ENCODE results near the gene ST8SIA4.

The ST8SIA4 gene

GRCh38 chr5:100898504-100899346 is 4.4 kb downstream of the ST8SIA4 start:
- no peak for DNase-seq (ENCODE audit: low spot score)
- Mint-ChIP-seq H3K4me3 (peak overlapping the region; percentile 99), H3K4me1 (ENCODE audit: low read depth) (peaks cover 45% of the 10 kb centered on the region), H3K27me3 (ENCODE audit: low read depth) (no peaks in the 10 kb centered on the region), H3K9me3 (peaks cover 8% of the 10 kb centered on the region), H3K27ac (peak overlapping the region; percentile 97), H3K36me3 (ENCODE audit: low read depth) (peaks cover 62% of the 10 kb centered on the region)

DNA sequence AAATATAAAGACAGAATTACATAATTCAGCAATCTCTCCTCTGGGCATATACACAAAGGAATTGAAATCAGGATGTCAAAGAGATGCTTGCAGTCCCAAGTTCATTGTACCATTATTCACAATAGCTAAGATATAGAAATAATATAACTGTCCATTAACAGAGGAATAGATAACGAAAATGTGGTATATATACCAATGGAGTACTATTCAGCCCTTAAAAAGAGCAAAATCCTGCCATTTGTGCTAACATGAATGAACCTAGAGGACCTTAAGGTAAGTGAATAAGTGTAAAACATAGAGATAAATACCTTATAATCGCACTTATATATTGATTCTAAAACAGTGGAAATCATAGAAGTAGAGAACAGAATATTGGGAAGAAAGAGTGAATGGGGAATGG is 7.0 kb downstream of the ST8SIA4 start:
- no peak for DNase-seq (ENCODE audit: low spot score)
- Mint-ChIP-seq H3K4me3 (peak overlapping the region; percentile 67), H3K4me1 (ENCODE audit: low read depth) (peaks cover 58% of the 10 kb centered on the region), H3K27me3 (ENCODE audit: low read depth) (no peaks in the 10 kb centered on the region), H3K36me3 (ENCODE audit: low read depth) (peaks cover 62% of the 10 kb centered on the region), H3K9me3 (peaks cover 8% of the 10 kb centered on the region), H3K27ac (peak overlapping the region; percentile 63)

DNA sequence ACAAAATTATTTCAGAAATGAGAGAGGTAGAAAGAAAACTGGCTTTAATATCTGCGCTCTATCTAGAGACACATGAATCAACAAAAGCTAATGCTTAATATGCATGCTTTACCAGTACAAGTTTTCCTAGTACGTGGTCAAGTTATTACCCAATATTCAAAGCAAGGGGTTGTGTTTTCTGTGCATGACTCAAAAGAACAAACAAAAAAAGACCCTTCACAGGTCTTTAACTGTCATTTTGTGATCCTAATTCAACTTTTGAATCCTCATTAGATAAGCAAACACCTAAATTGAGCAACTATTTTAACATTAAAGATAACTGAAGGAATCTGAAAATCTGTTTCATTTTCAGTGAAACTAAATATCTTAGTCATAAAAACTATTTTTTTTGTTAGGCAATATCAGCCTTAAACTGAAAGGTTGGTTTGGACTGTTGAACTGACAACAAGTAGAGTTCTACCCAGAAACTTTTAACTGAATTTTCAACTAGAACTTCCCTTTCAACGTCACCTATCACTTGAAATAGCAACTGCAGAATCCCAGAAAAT is 12.5 kb downstream of the ST8SIA4 start:
- H3K9me3 Mint-ChIP-seq, result peaks cover under 1% of the 10 kb centered on the region
- H3K4me3 Mint-ChIP-seq, result peak overlapping the region; percentile 87
- H3K4me1 Mint-ChIP-seq (ENCODE audit: low read depth), result peaks cover 68% of the 10 kb centered on the region
- H3K27ac Mint-ChIP-seq, result peak overlapping the region; percentile 94
- peaks cover 62% of the 10 kb centered on the region for H3K36me3 Mint-ChIP-seq (ENCODE audit: low read depth)
- no peaks in the 10 kb centered on the region for H3K27me3 Mint-ChIP-seq (ENCODE audit: low read depth)
- DNase-seq (ENCODE audit: low spot score), result no peak

DNA sequence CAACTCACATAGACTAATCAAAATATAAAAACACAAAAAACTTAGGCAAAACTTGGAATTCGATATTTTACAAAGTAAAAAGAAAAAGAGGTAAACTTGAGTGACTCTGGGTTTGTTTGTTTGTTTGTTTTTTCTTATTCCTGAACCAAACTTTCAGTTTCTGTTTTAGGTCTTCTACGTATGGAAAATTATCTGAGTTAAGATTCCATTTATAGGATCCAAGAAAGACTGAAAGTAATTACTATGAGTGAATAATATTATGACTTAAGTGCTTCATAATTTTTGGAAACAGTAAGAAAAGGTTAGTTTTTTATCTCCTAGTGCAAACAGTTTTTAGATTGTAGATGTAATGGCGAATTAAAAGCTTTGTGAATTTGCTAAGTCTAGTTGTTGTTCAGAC is 13.2 kb downstream of the ST8SIA4 start:
- no peaks in the 10 kb centered on the region for H3K27me3 Mint-ChIP-seq (ENCODE audit: low read depth)
- peak overlapping the region; percentile 87 for H3K4me3 Mint-ChIP-seq
- H3K27ac Mint-ChIP-seq, result peak overlapping the region; percentile 94
- H3K36me3 Mint-ChIP-seq (ENCODE audit: low read depth), result peaks cover 59% of the 10 kb centered on the region
- peaks cover 64% of the 10 kb centered on the region for H3K4me1 Mint-ChIP-seq (ENCODE audit: low read depth)
- H3K9me3 Mint-ChIP-seq, result no peaks in the 10 kb centered on the region
- DNase-seq (ENCODE audit: low spot score), result no peak

DNA sequence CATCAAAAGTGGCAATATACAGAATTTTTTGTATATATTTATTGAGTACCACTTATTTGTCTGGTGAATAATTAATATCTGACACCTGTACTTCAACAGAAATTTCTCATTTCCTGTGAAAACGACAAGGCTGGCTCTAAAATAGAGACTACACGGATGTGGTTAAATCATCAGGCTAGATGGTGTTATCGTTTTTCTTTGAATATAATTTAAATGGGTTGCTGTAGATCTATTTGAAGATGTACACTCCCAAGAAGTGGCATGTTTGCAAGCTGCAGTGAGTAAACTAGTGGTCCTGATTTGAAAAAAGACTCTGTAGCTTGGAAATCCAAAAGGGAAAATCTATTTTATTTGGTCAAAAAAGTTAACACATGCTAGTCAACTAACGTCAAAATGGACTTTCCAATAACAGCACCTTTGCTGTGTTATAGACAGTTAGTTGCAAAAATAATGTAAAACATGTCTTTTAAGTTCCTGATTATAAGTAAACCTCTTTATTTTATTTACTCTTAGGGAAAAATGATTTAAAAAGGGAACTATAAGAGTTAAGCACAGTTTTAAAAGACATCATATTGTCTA is 13.8 kb downstream of the ST8SIA4 start:
- no peak for DNase-seq (ENCODE audit: low spot score)
- H3K9me3 Mint-ChIP-seq, result no peaks in the 10 kb centered on the region
- H3K4me3 Mint-ChIP-seq, result peak overlapping the region; percentile 87
- peaks cover 62% of the 10 kb centered on the region for H3K4me1 Mint-ChIP-seq (ENCODE audit: low read depth)
- H3K27me3 Mint-ChIP-seq (ENCODE audit: low read depth), result no peaks in the 10 kb centered on the region
- H3K36me3 Mint-ChIP-seq (ENCODE audit: low read depth), result peaks cover 58% of the 10 kb centered on the region
- H3K27ac Mint-ChIP-seq, result peak overlapping the region; percentile 94

GRCh38 chr5:100877274-100877673 is 25.8 kb downstream of the ST8SIA4 start:
- peak overlapping the region; percentile 43 for H3K27ac Mint-ChIP-seq
- H3K4me1 Mint-ChIP-seq (ENCODE audit: low read depth), result peaks cover 55% of the 10 kb centered on the region
- no peak for DNase-seq (ENCODE audit: low spot score)
- H3K9me3 Mint-ChIP-seq, result peaks cover 24% of the 10 kb centered on the region
- H3K36me3 Mint-ChIP-seq (ENCODE audit: low read depth), result peaks cover 74% of the 10 kb centered on the region
- no peaks in the 10 kb centered on the region for H3K27me3 Mint-ChIP-seq (ENCODE audit: low read depth)
- peak overlapping the region; percentile 39 for H3K4me3 Mint-ChIP-seq

GRCh38 chr5:100872408-100873190 is 30.5 kb downstream of the ST8SIA4 start:
- H3K4me1 Mint-ChIP-seq (ENCODE audit: low read depth), result peaks cover 53% of the 10 kb centered on the region
- peak overlapping the region; percentile 11 for H3K4me3 Mint-ChIP-seq
- no peaks in the 10 kb centered on the region for H3K27me3 Mint-ChIP-seq (ENCODE audit: low read depth)
- H3K36me3 Mint-ChIP-seq (ENCODE audit: low read depth), result peaks cover 79% of the 10 kb centered on the region
- H3K9me3 Mint-ChIP-seq, result peaks cover 24% of the 10 kb centered on the region
- H3K27ac Mint-ChIP-seq, result peak overlapping the region; percentile 67
- DNase-seq (ENCODE audit: low spot score), result peak; percentile 59

DNA sequence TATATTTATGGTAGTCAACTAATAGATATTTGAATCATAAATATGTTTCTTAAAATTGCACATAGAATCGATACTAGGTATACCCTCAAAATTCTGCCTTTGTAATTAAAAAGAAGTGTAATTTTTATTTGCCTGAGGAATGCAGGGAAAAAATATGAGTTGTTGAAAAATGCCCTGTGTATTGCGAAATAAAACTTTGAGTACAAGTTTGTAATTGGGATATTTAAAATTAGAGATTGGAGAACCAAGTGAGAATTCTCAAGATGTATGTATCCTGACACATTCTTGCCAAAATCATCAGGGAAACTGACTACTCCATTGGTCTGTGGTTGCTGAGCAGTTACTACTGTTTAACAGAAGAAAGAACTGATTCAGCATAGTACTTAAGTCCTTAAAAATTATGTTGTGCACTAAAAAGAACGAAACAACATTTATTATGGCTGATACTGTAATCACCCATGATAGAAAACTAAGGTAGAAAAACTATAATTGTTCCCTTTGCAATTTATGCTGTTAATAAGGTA is 36.0 kb downstream of the ST8SIA4 start:
- no peaks in the 10 kb centered on the region for H3K27me3 Mint-ChIP-seq (ENCODE audit: low read depth)
- H3K9me3 Mint-ChIP-seq, result peaks cover 12% of the 10 kb centered on the region
- no peak overlapping the region for H3K4me3 Mint-ChIP-seq
- H3K27ac Mint-ChIP-seq, result peak overlapping the region; percentile 31
- H3K4me1 Mint-ChIP-seq (ENCODE audit: low read depth), result peaks cover 50% of the 10 kb centered on the region
- DNase-seq (ENCODE audit: low spot score), result no peak
- H3K36me3 Mint-ChIP-seq (ENCODE audit: low read depth), result peaks cover 74% of the 10 kb centered on the region

- H3K4me3 Mint-ChIP-seq, result no peak overlapping the region
- H3K36me3 Mint-ChIP-seq (ENCODE audit: low read depth), result peaks cover 71% of the 10 kb centered on the region
- no peak for DNase-seq (ENCODE audit: low spot score)
- peaks cover 5% of the 10 kb centered on the region for H3K9me3 Mint-ChIP-seq
- no peaks in the 10 kb centered on the region for H3K27me3 Mint-ChIP-seq (ENCODE audit: low read depth)
- peaks cover 65% of the 10 kb centered on the region for H3K4me1 Mint-ChIP-seq (ENCODE audit: low read depth)
- peak overlapping the region; percentile 64 for H3K27ac Mint-ChIP-seq
Observed at GRCh38 chr5:100864931-100865330, 38.2 kb downstream of the ST8SIA4 start.

DNA sequence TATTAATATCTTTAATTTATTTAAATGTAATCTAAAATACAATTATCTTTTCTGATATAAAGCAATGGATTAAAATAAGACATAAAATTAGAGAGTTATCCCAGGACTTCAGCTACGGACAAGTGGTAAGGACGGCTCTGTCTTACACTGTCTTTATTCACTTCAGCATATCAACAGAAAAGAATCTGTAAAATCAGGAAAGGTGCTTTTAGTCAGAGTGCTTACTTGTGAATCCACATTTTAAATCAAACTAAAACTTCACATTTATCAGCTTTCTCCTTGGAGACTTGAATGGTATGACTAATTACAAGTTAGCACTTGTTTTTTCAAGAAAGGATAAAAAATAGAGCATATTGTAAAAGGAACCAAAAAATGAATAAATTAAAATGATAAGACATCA is 39.3 kb downstream of the ST8SIA4 start:
- H3K36me3 Mint-ChIP-seq (ENCODE audit: low read depth), result peaks cover 65% of the 10 kb centered on the region
- peaks cover 64% of the 10 kb centered on the region for H3K4me1 Mint-ChIP-seq (ENCODE audit: low read depth)
- peak overlapping the region; percentile 14 for H3K27ac Mint-ChIP-seq

DNA sequence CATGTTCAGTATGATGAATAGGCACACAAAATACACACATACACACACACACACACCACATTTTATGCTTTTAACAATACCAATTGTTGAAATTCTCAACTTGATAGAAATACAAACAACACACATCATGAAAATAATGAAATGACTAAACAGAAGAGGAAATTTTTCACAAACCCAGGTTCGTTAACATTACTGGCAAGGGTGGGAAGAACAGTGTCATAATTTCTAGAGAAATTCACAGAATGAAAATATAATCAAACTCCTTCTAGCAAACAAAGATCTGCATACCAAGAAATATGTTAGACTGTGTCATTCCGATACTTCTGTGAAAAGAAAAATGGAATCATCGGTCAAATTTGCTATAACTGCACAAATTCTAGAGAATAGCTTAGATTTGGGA is 41.9 kb downstream of the ST8SIA4 start:
- peak overlapping the region; percentile 56 for H3K4me3 Mint-ChIP-seq
- peaks cover 62% of the 10 kb centered on the region for H3K4me1 Mint-ChIP-seq (ENCODE audit: low read depth)
- H3K27me3 Mint-ChIP-seq (ENCODE audit: low read depth), result no peaks in the 10 kb centered on the region
- H3K9me3 Mint-ChIP-seq, result no peaks in the 10 kb centered on the region
- DNase-seq (ENCODE audit: low spot score), result no peak
- H3K27ac Mint-ChIP-seq, result peak overlapping the region; percentile 88
- H3K36me3 Mint-ChIP-seq (ENCODE audit: low read depth), result peaks cover 58% of the 10 kb centered on the region

More for the DNA sequence above, 39.3 kb downstream of the ST8SIA4 start:
- Mint-ChIP-seq H3K9me3 (peaks cover 3% of the 10 kb centered on the region), H3K4me3 (no peak overlapping the region), H3K27me3 (ENCODE audit: low read depth) (no peaks in the 10 kb centered on the region)
- DNase-seq (ENCODE audit: low spot score), result no peak

GRCh38 chr5:100860407-100860806 is 42.7 kb downstream of the ST8SIA4 start:
- Mint-ChIP-seq H3K4me3 (peak overlapping the region; percentile 55), H3K27ac (peak overlapping the region; percentile 73), H3K27me3 (ENCODE audit: low read depth) (no peaks in the 10 kb centered on the region), H3K4me1 (ENCODE audit: low read depth) (peaks cover 62% of the 10 kb centered on the region), H3K36me3 (ENCODE audit: low read depth) (peaks cover 59% of the 10 kb centered on the region), H3K9me3 (no peaks in the 10 kb centered on the region)
- DNase-seq (ENCODE audit: low spot score), result peak; percentile 38

DNA sequence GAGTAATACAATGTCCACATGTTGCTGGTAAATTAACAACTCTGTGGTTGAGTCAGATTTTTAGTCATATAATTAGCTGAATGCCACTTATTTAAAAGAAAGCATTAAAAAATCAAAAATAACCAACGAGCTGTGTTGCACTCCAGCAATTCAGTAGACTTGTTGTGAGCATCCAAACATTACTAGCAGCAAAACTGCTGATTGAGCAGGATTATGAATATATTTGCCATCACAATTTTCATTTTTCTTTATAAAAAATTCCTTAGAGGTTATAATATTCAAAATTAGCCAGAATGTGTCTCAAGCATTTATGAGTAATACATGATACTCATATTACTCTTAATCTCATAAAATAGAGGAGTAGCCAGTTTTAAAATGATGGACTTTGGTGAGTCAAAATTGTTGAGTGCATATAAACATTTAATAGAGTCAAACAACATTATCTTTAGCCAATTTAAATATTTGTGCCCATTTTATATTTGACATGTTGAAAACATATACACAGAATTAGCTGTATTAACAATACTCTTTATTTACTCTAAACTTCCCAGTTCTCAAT is 44.0 kb downstream of the ST8SIA4 start:
- H3K4me3 Mint-ChIP-seq, result no peak overlapping the region
- H3K27ac Mint-ChIP-seq, result peak overlapping the region; percentile 60
- peaks cover 60% of the 10 kb centered on the region for H3K36me3 Mint-ChIP-seq (ENCODE audit: low read depth)

More for the DNA sequence above, 44.0 kb downstream of the ST8SIA4 start:
- DNase-seq (ENCODE audit: low spot score), result no peak
- Mint-ChIP-seq H3K9me3 (no peaks in the 10 kb centered on the region), H3K4me1 (ENCODE audit: low read depth) (peaks cover 67% of the 10 kb centered on the region), H3K27me3 (ENCODE audit: low read depth) (no peaks in the 10 kb centered on the region)

Measured in T-helper 2 cell treated with Interferon-gamma antibody and Interleukin-4, amounts not matched to agents 5 μg/mL and 100 μg/mL, for 36 hours (primary cell).